Coronary artery (tissue), 2 donors: ENCODE measurements around the gene NELFCD.
A peak's percentile ranks its signal among the peaks of the same experiment; 100 is the strongest.

Experiments
- DNase-seq: peaks from one replicate; pipeline ENCODE4 v3.0.0-alpha.2; 2017; ENCODE audit warnings: low spot score
- H3K27ac ChIP-seq, 2 donors: fragments of 200-600 bp; sonication (generic); one replicate each; pipeline ENCODE4 v1.5.1; 2016 to 2019
- H3K4me3 ChIP-seq: fragments of 200-600 bp; sonication (generic); 2 replicates; pipeline ENCODE4 v1.5.1; 2016; ENCODE audit warnings: mild to moderate bottlenecking, moderate library complexity
- CTCF ChIP-seq: fragments of 200-600 bp; sonication (generic); IDR thresholded peaks from one replicate; pipeline ENCODE4 v1.5.1; 2019; ENCODE audit warnings: antibody characterized with exemption

NELFCD gene

GRCh38 chr20:59042151-59042795 lies 61.2 kb downstream of the NELFCD start, which contains the start of gene PRELID3B:
Gene PRELID3B, minus strand, starts transcription at chr20:59042786. Its CDS starts 56 bp downstream, at chr20:59042730.
- H3K4me3 ChIP-seq = peak within 1 kb of the TSS; percentile 76
- peak within 1 kb of the TSS; percentile 64 to 86 for H3K27ac ChIP-seq
- DNase-seq = no peak
- TF ChIP-seq CTCF = no peak

- Histone ChIP-seq H3K4me3 (peak overlapping the region; percentile 76), H3K27ac (peak overlapping the region; percentile 64 to 86)
- DNase-seq = peak; percentile 94
- no peak for TF ChIP-seq CTCF
Measured at GRCh38 chr20:59042796-59043631, 62.0 kb downstream of the NELFCD start.

- DNase-seq = no peak
- TF ChIP-seq CTCF = no peak
- Histone ChIP-seq H3K4me3 (no peak overlapping the region), H3K27ac (peak overlapping the region in 1 of 2 donors; percentile 86)
Measured at GRCh38 chr20:59043698-59044097, 62.6 kb downstream of the NELFCD start.

GRCh38 chr20:59044295-59044694 lies 63.2 kb downstream of the NELFCD start:
- no peak for DNase-seq
- TF ChIP-seq CTCF = no peak
- H3K4me3 ChIP-seq = no peak overlapping the region
- H3K27ac ChIP-seq = no peak overlapping the region
